OCI-LY7 (cell line): ENCODE results near the gene DLEU7. TPM values are rescaled to one million over a fixed set of nuclear protein-coding genes. Genes with fewer than 3 reads are reported as not detected.

ENCODE experiments used
- BruUV-seq: library from RNA; stranded (reverse); fragments of 400-500 nt; replicated peaks from 2 replicates; lab custom pipeline; 2021; lab: Mats Ljungman, UMichigan
- CTCF ChIA-PET: fragments of 300-600 bp; sonication (Branson Sonifier 250); formaldehyde crosslinking; loops from one replicate; lab custom pipeline; 2022; ENCODE audit warnings: antibody characterized with exemption; ENCODE audit not compliant: unreplicated experiment; lab: Charles Lee
- POLR2A ChIA-PET: fragments of 300-600 bp; sonication (Branson Sonifier 250); formaldehyde crosslinking; loops from one replicate; lab custom pipeline; 2022; ENCODE audit warnings: antibody characterized with exemption; lab: Charles Lee
- DNase-seq: peaks from one replicate; pipeline ENCODE4 v3.0.0-alpha.2; 2015; ENCODE audit warnings: low spot score
- H2AFZ ChIP-seq: fragments of 200-600 bp; sonication (generic), shearing (Covaris generic); 2 replicates; pipeline ENCODE4 v1.6.1; 2014; ENCODE audit warnings: mild to moderate bottlenecking, antibody characterized with exemption, low read length, moderate library complexity
- H3K27ac ChIP-seq: fragments of 200-600 bp; sonication (generic); 2 replicates; pipeline ENCODE4 v1.5.1; 2014; ENCODE audit warnings: mixed run types, low read depth, mild to moderate bottlenecking, moderate library complexity, low read length, inconsistent platforms; ENCODE audit not compliant: poor library complexity, severe bottlenecking
- H3K36me3 ChIP-seq: fragments of 200-600 bp; sonication (generic); 2 replicates; pipeline ENCODE4 v1.6.1; 2014; ENCODE audit warnings: mild to moderate bottlenecking, antibody characterized with exemption, low read length, moderate library complexity, mixed read lengths; ENCODE audit not compliant: insufficient read depth
- H3K4me1 ChIP-seq: fragments of 200-600 bp; sonication (generic); 2 replicates; pipeline ENCODE4 v1.5.1; 2014; ENCODE audit warnings: mild to moderate bottlenecking, low read length; ENCODE audit not compliant: insufficient read depth, poor library complexity, severe bottlenecking
- H3K4me2 ChIP-seq: fragments of 200-600 bp; sonication (generic); 2 replicates; pipeline ENCODE4 v1.6.1; 2014; ENCODE audit warnings: mild to moderate bottlenecking, low read length
- H3K4me3 ChIP-seq: fragments of 200-600 bp; sonication (generic); 2 replicates; pipeline ENCODE4 v1.5.1; 2014; ENCODE audit warnings: mild to moderate bottlenecking, low read depth, low read length; ENCODE audit not compliant: poor library complexity, severe bottlenecking
- H3K79me2 ChIP-seq: fragments of 200-600 bp; sonication (generic); 2 replicates; pipeline ENCODE4 v1.6.1; 2016; ENCODE audit warnings: low read depth, mild to moderate bottlenecking, low read length, moderate library complexity, mixed read lengths; ENCODE audit not compliant: insufficient read depth
- H3K9me2 ChIP-seq: fragments of 200-600 bp; sonication (generic); 2 replicates; pipeline ENCODE4 v1.6.1; 2016; ENCODE audit warnings: mild to moderate bottlenecking, low read length, mixed read lengths; ENCODE audit not compliant: insufficient read depth
- H3K9me3 ChIP-seq: fragments of 200-600 bp; sonication (generic); 2 replicates; pipeline ENCODE4 v1.6.1; 2014; ENCODE audit warnings: mild to moderate bottlenecking, mixed run types, low read length, mixed read lengths
- H4K20me1 ChIP-seq: fragments of 200-600 bp; sonication (generic); 2 replicates; pipeline ENCODE4 v1.6.1; 2014; ENCODE audit warnings: mild to moderate bottlenecking, antibody characterized with exemption, low read length, moderate library complexity, mixed read lengths; ENCODE audit not compliant: insufficient read depth
- EZH2phosphoT487 ChIP-seq: fragments of 200-600 bp; sonication (generic); IDR thresholded peaks from 2 replicates; pipeline ENCODE4 v1.6.1; 2018; ENCODE audit warnings: low read depth, borderline replicate concordance, mild to moderate bottlenecking, mixed run types, antibody characterized with exemption, low read length, moderate library complexity, mixed read lengths
- intact Hi-C: fragments of 100-400 bp; cut with micrococcal nuclease; formaldehyde crosslinking; loops from one replicate; pipeline ENCODE4 v1.10.0; 2022; ENCODE audit not compliant: unreplicated experiment
- total RNA-seq, 2 experiments: library from RNA; depleted of rRNA in 1 of 2; stranded (reverse); fragments of >200 nt in 1 of 2; shearing (Covaris generic) in 1 of 2; gene quantifications; 2 replicates each; pipeline ENCODE4 v1.2.3, GENCODE V29; 2014 to 2022
- TF ChIP-seq, protein P1 (sequence below): fragments of 200-600 bp; sonication (generic); conservative IDR thresholded peaks from 2 replicates; pipeline ENCODE4 v1.5.1; 2014; ENCODE audit warnings: mild to moderate bottlenecking, antibody characterized with exemption, low read length, moderate library complexity, mixed read lengths

DLEU7 gene
- total RNA-seq, 2 experiments from 2014 or later, result not detected

- TF ChIP-seq EZH2phosphoT487, result no peak
- TF ChIP-seq, protein P1, sequence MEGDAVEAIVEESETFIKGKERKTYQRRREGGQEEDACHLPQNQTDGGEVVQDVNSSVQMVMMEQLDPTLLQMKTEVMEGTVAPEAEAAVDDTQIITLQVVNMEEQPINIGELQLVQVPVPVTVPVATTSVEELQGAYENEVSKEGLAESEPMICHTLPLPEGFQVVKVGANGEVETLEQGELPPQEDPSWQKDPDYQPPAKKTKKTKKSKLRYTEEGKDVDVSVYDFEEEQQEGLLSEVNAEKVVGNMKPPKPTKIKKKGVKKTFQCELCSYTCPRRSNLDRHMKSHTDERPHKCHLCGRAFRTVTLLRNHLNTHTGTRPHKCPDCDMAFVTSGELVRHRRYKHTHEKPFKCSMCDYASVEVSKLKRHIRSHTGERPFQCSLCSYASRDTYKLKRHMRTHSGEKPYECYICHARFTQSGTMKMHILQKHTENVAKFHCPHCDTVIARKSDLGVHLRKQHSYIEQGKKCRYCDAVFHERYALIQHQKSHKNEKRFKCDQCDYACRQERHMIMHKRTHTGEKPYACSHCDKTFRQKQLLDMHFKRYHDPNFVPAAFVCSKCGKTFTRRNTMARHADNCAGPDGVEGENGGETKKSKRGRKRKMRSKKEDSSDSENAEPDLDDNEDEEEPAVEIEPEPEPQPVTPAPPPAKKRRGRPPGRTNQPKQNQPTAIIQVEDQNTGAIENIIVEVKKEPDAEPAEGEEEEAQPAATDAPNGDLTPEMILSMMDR, result peak; percentile 63; the same call in 1 of the 2 replicates
- Histone ChIP-seq H3K36me3 (no peaks in the 10 kb centered on the region), H3K79me2 (no peaks in the 10 kb centered on the region), H4K20me1 (no peaks in the 10 kb centered on the region), H3K4me1 (peaks cover 27% of the 10 kb centered on the region), H3K9me3 (peaks cover 14% of the 10 kb centered on the region; the same call in 1 of the 2 replicates), H3K4me3 (no peak overlapping the region), H3K9me2 (no peaks in the 10 kb centered on the region), H2AFZ (no peak overlapping the region), H3K27ac (no peak overlapping the region), H3K4me2 (no peak overlapping the region)
- CTCF ChIA-PET, result no interaction called here
- POLR2A ChIA-PET, result interaction anchor here (0.7 to 3.1 kb wide), 9 partner anchors 10 to 808 kb away, joined by 3 to 28 read pairs (median 4); no protein-coding TSS in a partner anchor
- intact Hi-C loops, result loop anchor here (10.0 kb wide), 1 partner anchor 421 kb away; no protein-coding TSS in a partner anchor
- no TSS peak for BruUV-seq
- DNase-seq, result peak; percentile 41
Observed at GRCh38 chr13:50805805-50806204, 37.7 kb downstream of the DLEU7 start.

DNA sequence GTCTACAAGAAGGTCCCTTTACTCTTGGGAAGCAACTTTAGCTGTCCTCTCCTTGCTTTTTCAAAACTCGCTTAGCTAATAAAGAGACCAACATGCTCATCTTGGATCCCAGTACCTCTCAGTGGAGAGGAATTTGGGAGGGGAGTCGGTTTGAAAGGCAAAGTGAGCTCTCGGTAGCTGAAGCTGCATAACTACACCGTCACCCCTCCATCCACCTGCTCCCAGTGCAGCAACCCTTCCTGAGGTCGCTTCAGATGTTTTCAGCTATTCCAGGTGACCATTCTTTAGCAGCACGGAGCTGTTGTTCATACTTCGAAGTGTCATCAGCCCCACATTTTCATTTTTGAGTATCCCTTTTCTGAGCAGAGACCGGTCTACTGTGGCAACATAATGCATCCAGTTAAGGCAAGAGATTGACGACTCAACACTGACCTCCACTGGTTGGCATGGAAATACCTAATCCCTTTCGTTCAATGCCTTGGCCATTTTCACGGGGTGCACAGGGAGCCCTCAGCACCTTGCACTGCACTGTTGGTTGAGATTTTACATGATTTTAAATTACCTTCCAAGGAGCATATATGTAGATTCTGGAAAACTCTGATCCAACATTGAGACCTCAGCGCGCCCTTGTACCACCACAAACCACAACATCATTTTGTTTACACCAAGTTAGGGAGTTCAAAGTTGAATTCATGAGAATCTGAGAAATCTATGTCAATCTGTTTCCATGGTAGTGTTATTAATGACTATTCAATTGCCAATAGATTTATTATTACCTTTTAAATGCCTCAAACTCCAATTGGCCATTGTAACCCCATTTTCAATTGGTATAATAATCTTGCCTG lies 42.2 kb downstream of the DLEU7 start:
- no peaks in the 10 kb centered on the region for H3K9me2 ChIP-seq
- no peak overlapping the region for H3K4me3 ChIP-seq
- H3K79me2 ChIP-seq, result no peaks in the 10 kb centered on the region
- peaks cover 35% of the 10 kb centered on the region for H3K4me1 ChIP-seq
- H3K27ac ChIP-seq, result peak overlapping the region; percentile 2
- DNase-seq, result peak; percentile 90
- no peaks in the 10 kb centered on the region; the same call in 1 of the 2 replicates for H3K36me3 ChIP-seq
- ChIA-PET POLR2A (interaction anchor here (0.5 to 1.3 kb wide), 7 partner anchors 9 to 275 kb away, joined by 3 to 9 read pairs (median 4); no protein-coding TSS in a partner anchor), CTCF (interaction anchor here (0.5 to 1.8 kb wide), 7 partner anchors 45 to 825 kb away, joined by 3 to 17 read pairs (median 4); no protein-coding TSS in a partner anchor)
- peak overlapping the region; percentile 49 for H3K4me2 ChIP-seq
- peaks cover 14% of the 10 kb centered on the region; the same call in 1 of the 2 replicates for H3K9me3 ChIP-seq
- no peaks in the 10 kb centered on the region for H4K20me1 ChIP-seq
- H2AFZ ChIP-seq, result peak overlapping the region; percentile 68; the same call in 1 of the 2 replicates
- BruUV-seq, result no TSS peak
- intact Hi-C loops, result loop anchor here (1.0 to 10.0 kb wide), 9 partner anchors 45 to 718 kb away; no protein-coding TSS in a partner anchor
- no peak for TF ChIP-seq EZH2phosphoT487
- TF ChIP-seq, protein P1, result peak; percentile 93
